ENCODE measurements around the gene MAD1L1.
"Not testable (repeated sequence)": the region's sequence is repeated elsewhere in the genome, so short reads cannot be mapped to it uniquely, and the experiment has no call there.

DNA sequence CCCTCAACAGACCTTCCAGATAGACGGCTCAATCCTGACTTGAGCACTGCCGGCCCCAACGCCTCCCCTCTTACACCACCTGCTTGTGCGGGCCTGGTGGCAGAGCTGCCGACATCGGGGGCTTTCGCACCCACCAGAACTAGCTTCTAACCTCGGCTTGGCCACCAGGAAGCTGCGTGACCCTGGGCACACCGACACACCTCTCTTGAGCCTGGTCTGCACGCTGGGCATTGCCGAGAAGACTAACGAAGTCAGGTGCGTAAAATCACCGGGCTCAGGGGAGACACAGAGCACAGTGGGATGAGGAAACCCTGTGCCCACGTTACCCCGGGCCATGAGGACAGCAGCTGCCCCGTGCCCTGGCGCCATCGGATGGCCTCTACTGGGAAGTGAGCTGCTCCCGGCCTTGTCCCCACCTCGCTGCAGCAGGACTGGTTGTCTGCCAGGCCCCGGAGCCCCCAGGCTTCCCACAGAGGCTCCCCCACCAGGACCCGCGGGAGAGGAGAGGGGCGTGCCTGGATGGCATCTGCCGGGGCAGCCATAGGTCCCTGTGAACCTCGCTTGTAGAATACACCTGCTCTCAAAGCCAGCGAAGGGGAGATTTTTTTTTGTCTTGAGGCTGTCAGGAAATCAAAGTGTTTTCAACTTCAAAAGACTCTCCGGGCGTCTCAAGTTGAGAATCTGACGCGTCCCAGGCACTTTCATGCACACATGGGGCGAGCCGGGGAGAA lies 408.4 kb downstream of the MAD1L1 start:
- TF ChIP-seq, protein P1, sequence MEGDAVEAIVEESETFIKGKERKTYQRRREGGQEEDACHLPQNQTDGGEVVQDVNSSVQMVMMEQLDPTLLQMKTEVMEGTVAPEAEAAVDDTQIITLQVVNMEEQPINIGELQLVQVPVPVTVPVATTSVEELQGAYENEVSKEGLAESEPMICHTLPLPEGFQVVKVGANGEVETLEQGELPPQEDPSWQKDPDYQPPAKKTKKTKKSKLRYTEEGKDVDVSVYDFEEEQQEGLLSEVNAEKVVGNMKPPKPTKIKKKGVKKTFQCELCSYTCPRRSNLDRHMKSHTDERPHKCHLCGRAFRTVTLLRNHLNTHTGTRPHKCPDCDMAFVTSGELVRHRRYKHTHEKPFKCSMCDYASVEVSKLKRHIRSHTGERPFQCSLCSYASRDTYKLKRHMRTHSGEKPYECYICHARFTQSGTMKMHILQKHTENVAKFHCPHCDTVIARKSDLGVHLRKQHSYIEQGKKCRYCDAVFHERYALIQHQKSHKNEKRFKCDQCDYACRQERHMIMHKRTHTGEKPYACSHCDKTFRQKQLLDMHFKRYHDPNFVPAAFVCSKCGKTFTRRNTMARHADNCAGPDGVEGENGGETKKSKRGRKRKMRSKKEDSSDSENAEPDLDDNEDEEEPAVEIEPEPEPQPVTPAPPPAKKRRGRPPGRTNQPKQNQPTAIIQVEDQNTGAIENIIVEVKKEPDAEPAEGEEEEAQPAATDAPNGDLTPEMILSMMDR (IDR thresholded peaks at IDR 0.05; ENCODE audit: extremely low read depth in 1 of 2, insufficient read depth in 1 of 2, low read depth in 1 of 2, low read length in 2 of 2), result not testable (repeated sequence)
- not testable (repeated sequence) for TF ChIP-seq GATA2 (IDR thresholded peaks at IDR 0.05; ENCODE audit: insufficient read depth, insufficient read length, low read depth, low read length); POLR2A (IDR thresholded peaks at IDR 0.05; ENCODE audit: low read depth, low read length); EZH2 (IDR thresholded peaks at IDR 0.05; ENCODE audit: borderline replicate concordance, low read depth, low read length, severe bottlenecking)
- TF ChIP-seq, protein P2, sequence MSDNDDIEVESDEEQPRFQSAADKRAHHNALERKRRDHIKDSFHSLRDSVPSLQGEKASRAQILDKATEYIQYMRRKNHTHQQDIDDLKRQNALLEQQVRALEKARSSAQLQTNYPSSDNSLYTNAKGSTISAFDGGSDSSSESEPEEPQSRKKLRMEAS (IDR thresholded peaks at IDR 0.05; ENCODE audit: insufficient read depth, insufficient read length), result not testable (repeated sequence)
